Neural progenitor cell (in vitro differentiated cells): ENCODE measurements around the gene NNMT. TPM values are rescaled to one million over a fixed set of nuclear protein-coding genes. Genes with fewer than 3 reads are reported as not detected.

ENCODE experiments used
- DNase-seq: peaks from one replicate; pipeline ENCODE4 v3.0.0-alpha.2; 2016; ENCODE audit warnings: low spot score
- H2AFZ ChIP-seq: fragments of 200-600 bp; sonication (generic); replicated peaks from 2 replicates; pipeline ENCODE4 v1.6.1; 2016; ENCODE audit warnings: antibody characterized with exemption
- H3F3A ChIP-seq: fragments of 200-600 bp; sonication (generic); 2 replicates; pipeline ENCODE4 v1.6.1; 2016; ENCODE audit warnings: antibody characterized with exemption, low read depth
- H3K27ac ChIP-seq: fragments of 200-600 bp; sonication (generic); 2 replicates; pipeline ENCODE4 v1.5.1; 2016; ENCODE audit warnings: mild to moderate bottlenecking
- H3K27me3 ChIP-seq: fragments of 200-600 bp; sonication (generic); 2 replicates; pipeline ENCODE4 v1.6.1; 2016; ENCODE audit warnings: mild to moderate bottlenecking, moderate library complexity
- H3K36me3 ChIP-seq: fragments of 200-600 bp; sonication (generic); 2 replicates; pipeline ENCODE4 v1.5.1; 2016
- H3K4me1 ChIP-seq: fragments of 200-600 bp; sonication (generic); 2 replicates; pipeline ENCODE4 v1.6.1; 2016; ENCODE audit warnings: mixed run types
- H3K4me2 ChIP-seq: fragments of 200-600 bp; sonication (generic); 2 replicates; pipeline ENCODE4 v1.6.1; 2016
- H3K4me3 ChIP-seq: fragments of 200-600 bp; sonication (generic); 2 replicates; pipeline ENCODE4 v1.5.1; 2016
- H3K79me2 ChIP-seq: fragments of 200-600 bp; sonication (generic); 2 replicates; pipeline ENCODE4 v1.6.1; 2016; ENCODE audit warnings: low read depth
- H3K9ac ChIP-seq: fragments of 200-600 bp; sonication (generic); 2 replicates; pipeline ENCODE4 v1.6.1; 2016
- H3K9me3 ChIP-seq: fragments of 200-600 bp; sonication (generic); 2 replicates; pipeline ENCODE4 v1.5.1; 2016; ENCODE audit warnings: low read depth
- H4K20me1 ChIP-seq: fragments of 200-600 bp; sonication (generic); 2 replicates; pipeline ENCODE4 v1.6.1; 2016; ENCODE audit warnings: low read depth
- H3K27ac Mint-ChIP-seq: 3 replicates; pipeline ENCODE4 v1.8.0; 2021; ENCODE audit warnings: mixed read lengths
- H3K27me3 Mint-ChIP-seq: 2 replicates; pipeline ENCODE4 v1.8.0; 2022; ENCODE audit warnings: low read depth, mild to moderate bottlenecking, inconsistent platforms, moderate library complexity, mixed read lengths; ENCODE audit not compliant: insufficient read depth
- H3K36me3 Mint-ChIP-seq: 3 replicates; pipeline ENCODE4 v1.8.0; 2021; ENCODE audit warnings: mixed read lengths
- H3K4me1 Mint-ChIP-seq: 3 replicates; pipeline ENCODE4 v1.8.0; 2021; ENCODE audit warnings: mixed read lengths
- H3K4me3 Mint-ChIP-seq: 3 replicates; pipeline ENCODE4 v1.8.0; 2021; ENCODE audit warnings: mild to moderate bottlenecking, moderate library complexity, mixed read lengths
- H3K9me3 Mint-ChIP-seq: 3 replicates; pipeline ENCODE4 v1.8.0; 2020; ENCODE audit warnings: mixed read lengths
- EZH2 ChIP-seq: fragments of 200-600 bp; sonication (generic); IDR thresholded peaks from 2 replicates; pipeline ENCODE4 v1.6.1; 2017; ENCODE audit warnings: antibody characterized with exemption, mild to moderate bottlenecking, moderate library complexity
- EZH2phosphoT487 ChIP-seq: fragments of 200-600 bp; sonication (generic); IDR thresholded peaks from 2 replicates; pipeline ENCODE4 v1.6.1; 2017; ENCODE audit warnings: antibody characterized with exemption
- total RNA-seq: library from RNA; depleted of rRNA; stranded (reverse); fragments of >200 nt; gene quantifications from 2 replicates; pipeline ENCODE4 v1.2.3, GENCODE V29; 2015; ENCODE audit warnings: low replicate concordance
- TF ChIP-seq, protein P1 (sequence below): fragments of 200-600 bp; sonication (generic); IDR thresholded peaks from 2 replicates; pipeline ENCODE4 v1.5.1; 2017; ENCODE audit warnings: antibody characterized with exemption, mild to moderate bottlenecking

The NNMT gene
- total RNA-seq, 1 donor from 2014 or later = not detected

DNA sequence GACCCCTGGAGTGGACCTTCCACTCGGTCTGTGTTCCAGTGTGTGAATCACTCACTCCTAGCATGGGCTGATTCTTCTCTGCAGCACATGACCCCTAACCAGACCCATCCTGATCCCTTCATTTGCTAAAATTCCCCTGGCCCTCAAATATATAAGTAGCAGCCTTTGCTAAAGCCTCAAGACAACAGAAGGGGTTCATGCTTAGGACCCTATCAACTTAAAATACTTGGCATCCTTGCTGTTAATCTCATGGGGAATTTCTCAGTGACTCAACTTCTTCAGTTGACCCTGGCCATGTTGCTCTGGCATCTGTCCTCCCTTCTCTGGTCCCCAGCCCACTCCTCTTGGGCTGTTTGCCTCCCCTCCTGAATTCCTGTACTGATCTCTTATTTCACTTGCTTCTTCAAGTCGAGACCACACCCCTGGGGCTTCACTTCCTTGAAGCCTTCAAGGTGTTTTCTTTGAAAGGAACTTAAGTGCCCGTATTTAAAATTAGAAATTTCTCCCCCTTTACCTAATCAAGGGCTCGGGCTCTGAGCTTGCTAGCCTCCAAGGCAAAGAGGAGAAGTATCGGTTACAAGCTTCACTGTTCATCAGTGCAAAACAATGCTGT is 23.6 kb downstream of the NNMT start:
- Histone ChIP-seq H3K27me3 (no peaks in the 10 kb centered on the region), H3K9ac (no peak overlapping the region), H3K4me3 (no peak overlapping the region), H3K4me2 (no peak overlapping the region), H2AFZ (no peak overlapping the region), H3K36me3 (no peaks in the 10 kb centered on the region), H3K9me3 (no peaks in the 10 kb centered on the region), H4K20me1 (no peaks in the 10 kb centered on the region), H3F3A (peaks cover 17% of the 10 kb centered on the region), H3K27ac (no peak overlapping the region), H3K4me1 (peaks cover 17% of the 10 kb centered on the region), H3K79me2 (no peaks in the 10 kb centered on the region)
- Mint-ChIP-seq H3K27me3 (peaks cover 2% of the 10 kb centered on the region), H3K4me1 (no peaks in the 10 kb centered on the region), H3K27ac (no peak overlapping the region), H3K9me3 (no peaks in the 10 kb centered on the region), H3K4me3 (no peak overlapping the region), H3K36me3 (no peaks in the 10 kb centered on the region)
- TF ChIP-seq, protein P1, sequence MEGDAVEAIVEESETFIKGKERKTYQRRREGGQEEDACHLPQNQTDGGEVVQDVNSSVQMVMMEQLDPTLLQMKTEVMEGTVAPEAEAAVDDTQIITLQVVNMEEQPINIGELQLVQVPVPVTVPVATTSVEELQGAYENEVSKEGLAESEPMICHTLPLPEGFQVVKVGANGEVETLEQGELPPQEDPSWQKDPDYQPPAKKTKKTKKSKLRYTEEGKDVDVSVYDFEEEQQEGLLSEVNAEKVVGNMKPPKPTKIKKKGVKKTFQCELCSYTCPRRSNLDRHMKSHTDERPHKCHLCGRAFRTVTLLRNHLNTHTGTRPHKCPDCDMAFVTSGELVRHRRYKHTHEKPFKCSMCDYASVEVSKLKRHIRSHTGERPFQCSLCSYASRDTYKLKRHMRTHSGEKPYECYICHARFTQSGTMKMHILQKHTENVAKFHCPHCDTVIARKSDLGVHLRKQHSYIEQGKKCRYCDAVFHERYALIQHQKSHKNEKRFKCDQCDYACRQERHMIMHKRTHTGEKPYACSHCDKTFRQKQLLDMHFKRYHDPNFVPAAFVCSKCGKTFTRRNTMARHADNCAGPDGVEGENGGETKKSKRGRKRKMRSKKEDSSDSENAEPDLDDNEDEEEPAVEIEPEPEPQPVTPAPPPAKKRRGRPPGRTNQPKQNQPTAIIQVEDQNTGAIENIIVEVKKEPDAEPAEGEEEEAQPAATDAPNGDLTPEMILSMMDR = no peak
- TF ChIP-seq EZH2phosphoT487 (no peak), EZH2 (no peak)
- DNase-seq = no peak

DNA sequence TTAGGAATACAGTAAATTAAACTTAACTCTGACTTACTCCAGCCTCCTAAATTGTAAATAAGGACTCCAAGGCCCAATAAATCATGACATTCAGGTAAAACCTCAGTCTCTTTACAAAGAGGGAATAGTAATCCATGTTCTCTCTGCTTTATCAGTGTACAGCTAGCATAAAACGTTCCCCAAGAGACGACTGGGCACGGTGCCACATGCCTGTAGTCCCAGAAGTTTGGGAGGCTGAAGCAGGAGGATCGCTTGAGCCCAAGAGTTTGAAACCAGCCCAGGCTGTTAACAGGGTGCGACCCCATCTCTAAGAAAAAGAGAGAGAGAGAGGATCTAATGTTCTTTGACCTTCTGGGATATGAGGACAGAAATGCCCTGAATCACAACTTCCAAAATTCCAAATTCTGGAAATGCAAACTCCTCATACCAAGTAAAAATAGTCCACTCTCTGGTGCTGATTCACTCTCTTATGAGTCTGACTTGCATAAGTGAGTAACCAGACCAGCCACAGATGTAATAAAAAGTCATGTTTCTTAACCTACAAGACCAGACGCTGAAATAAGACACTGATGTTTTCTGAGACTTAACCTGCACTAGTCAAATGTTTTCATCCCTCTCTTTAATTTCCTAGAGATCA is 25.5 kb downstream of the NNMT start:
- no peak for DNase-seq
- no peak overlapping the region for H2AFZ ChIP-seq
- H3K4me2 ChIP-seq = no peak overlapping the region
- no peak overlapping the region for H3K4me3 ChIP-seq
- no peak overlapping the region for H3K27ac Mint-ChIP-seq
- H3K9me3 Mint-ChIP-seq = no peaks in the 10 kb centered on the region
- no peaks in the 10 kb centered on the region for H3K79me2 ChIP-seq
- H3K27me3 Mint-ChIP-seq = peaks cover 2% of the 10 kb centered on the region
- H3K36me3 Mint-ChIP-seq = no peaks in the 10 kb centered on the region
- H3K4me1 Mint-ChIP-seq = no peaks in the 10 kb centered on the region
- H3K36me3 ChIP-seq = no peaks in the 10 kb centered on the region
- TF ChIP-seq, protein P1 = no peak
- TF ChIP-seq EZH2 (no peak), EZH2phosphoT487 (no peak)
- H3K4me1 ChIP-seq = peaks cover 17% of the 10 kb centered on the region
- H3K27me3 ChIP-seq = no peaks in the 10 kb centered on the region
- H3K27ac ChIP-seq = no peak overlapping the region
- H3K9ac ChIP-seq = no peak overlapping the region
- peaks cover 17% of the 10 kb centered on the region for H3F3A ChIP-seq
- no peaks in the 10 kb centered on the region for H3K9me3 ChIP-seq
- H4K20me1 ChIP-seq = no peaks in the 10 kb centered on the region
- no peak overlapping the region for H3K4me3 Mint-ChIP-seq

DNA sequence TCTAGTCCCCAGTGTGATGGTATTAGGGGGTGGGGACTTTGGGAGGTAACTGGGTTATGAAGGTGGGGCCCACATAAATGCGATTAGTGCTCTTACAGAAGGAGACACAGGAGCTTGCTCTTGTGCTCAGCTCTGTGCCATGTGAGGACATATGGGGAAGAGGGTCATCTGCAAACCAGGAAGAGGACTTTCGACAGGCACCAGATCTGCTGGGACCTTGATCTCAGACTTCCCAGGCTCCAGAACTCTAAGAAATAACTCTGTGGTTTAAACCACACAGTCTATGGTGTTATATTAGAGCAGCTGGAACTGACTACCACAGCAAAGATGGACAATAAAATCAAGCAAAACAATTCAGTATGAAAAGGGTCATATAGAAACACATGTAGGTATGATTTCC is 26.7 kb downstream of the NNMT start:
- no peak for DNase-seq

More for the DNA sequence above, 26.7 kb downstream of the NNMT start:
- Mint-ChIP-seq H3K27me3 (peaks cover 2% of the 10 kb centered on the region), H3K27ac (no peak overlapping the region), H3K4me3 (no peak overlapping the region), H3K4me1 (no peaks in the 10 kb centered on the region), H3K36me3 (no peaks in the 10 kb centered on the region), H3K9me3 (no peaks in the 10 kb centered on the region)
- no peaks in the 10 kb centered on the region for H4K20me1 ChIP-seq
- no peak overlapping the region for H3K27ac ChIP-seq
- H3K36me3 ChIP-seq = no peaks in the 10 kb centered on the region
- H2AFZ ChIP-seq = no peak overlapping the region
- H3K9ac ChIP-seq = no peak overlapping the region
- no peak overlapping the region for H3K4me2 ChIP-seq
- H3K4me3 ChIP-seq = no peak overlapping the region
- H3K79me2 ChIP-seq = no peaks in the 10 kb centered on the region
- no peak for TF ChIP-seq EZH2phosphoT487
- TF ChIP-seq, protein P1 = no peak
- no peak for TF ChIP-seq EZH2
- H3K4me1 ChIP-seq = peaks cover 16% of the 10 kb centered on the region
- no peaks in the 10 kb centered on the region for H3K9me3 ChIP-seq
- H3F3A ChIP-seq = peaks cover 10% of the 10 kb centered on the region
- H3K27me3 ChIP-seq = no peaks in the 10 kb centered on the region
